SKM-1 (cell line): ENCODE measurements around the gene CELSR3.

Experiments used
- DNase-seq: peaks from one replicate; lab custom pipeline; 2025; ENCODE audit not compliant: unreplicated experiment; lab: John Stamatoyannopoulos, UW

The CELSR3 gene

DNA sequence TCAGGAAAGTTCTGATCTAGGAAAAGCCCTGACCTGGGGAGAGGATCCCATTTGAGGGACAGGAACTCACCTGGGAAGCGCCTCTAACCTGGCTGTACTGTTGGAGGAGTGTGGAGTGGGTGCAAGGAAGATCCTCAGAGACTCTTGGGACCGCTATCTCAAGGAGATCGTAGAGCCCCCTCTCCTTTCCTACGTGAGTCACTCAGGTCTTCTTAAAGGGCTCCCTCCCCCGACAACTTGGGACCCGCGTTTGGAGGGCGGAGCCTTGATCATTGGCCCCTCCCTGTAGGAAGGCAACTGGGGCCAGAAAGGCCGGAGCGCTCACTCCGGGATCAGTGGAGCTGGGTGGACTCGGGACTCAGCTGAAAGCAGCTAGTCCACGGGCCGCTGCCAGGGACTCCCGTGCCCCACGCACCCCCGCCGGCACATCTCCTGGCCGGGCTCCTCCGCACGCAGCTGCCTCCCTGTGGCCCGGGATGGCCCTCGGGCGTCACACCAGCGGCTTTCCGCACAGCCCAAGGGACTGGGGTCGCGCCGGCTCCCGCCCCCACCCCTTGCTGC is 27.9 kb downstream of the CELSR3 start:
- DNase-seq = no peak

DNA sequence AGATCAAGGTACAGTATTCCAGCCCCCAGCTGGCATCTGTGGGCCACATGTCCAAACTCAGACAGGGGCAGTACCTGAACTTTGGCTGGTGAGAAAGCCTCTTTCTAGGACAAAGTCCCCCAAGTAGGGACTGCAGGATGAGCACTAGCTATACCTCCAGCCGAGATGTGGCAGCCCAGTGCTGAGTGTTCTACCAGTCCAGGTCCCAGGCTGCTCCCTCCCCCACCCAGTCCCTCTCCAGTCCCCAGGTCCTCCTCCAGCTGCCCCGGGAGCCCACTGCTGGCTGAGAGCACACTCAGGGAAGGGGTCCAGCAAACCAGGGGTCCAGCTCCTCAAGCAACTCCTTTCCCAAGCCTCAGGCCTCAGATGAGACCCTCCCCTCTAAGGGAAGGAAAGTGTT is 28.9 kb downstream of the CELSR3 start:
- DNase-seq = no peak

DNA sequence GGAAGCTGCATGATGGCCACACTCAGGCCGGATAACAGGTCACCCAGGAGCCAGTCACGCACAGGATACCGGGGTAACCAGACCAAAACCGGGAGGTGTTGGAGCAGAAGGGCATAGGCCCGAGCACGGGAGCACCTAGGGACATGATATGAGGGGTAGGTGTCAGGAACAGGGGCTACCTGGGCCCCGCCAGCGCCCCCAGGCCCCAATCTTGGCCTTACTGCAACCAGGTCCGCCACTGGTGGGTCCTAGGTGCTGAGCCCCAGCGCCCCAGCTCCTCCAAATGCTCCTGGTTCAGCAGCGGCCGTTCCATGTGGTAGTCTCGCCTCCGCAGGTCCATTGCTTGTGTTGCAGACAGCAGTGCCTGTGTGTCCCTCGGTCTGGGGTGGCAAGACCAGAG is 29.4 kb downstream of the CELSR3 start:
- no peak for DNase-seq

DNA sequence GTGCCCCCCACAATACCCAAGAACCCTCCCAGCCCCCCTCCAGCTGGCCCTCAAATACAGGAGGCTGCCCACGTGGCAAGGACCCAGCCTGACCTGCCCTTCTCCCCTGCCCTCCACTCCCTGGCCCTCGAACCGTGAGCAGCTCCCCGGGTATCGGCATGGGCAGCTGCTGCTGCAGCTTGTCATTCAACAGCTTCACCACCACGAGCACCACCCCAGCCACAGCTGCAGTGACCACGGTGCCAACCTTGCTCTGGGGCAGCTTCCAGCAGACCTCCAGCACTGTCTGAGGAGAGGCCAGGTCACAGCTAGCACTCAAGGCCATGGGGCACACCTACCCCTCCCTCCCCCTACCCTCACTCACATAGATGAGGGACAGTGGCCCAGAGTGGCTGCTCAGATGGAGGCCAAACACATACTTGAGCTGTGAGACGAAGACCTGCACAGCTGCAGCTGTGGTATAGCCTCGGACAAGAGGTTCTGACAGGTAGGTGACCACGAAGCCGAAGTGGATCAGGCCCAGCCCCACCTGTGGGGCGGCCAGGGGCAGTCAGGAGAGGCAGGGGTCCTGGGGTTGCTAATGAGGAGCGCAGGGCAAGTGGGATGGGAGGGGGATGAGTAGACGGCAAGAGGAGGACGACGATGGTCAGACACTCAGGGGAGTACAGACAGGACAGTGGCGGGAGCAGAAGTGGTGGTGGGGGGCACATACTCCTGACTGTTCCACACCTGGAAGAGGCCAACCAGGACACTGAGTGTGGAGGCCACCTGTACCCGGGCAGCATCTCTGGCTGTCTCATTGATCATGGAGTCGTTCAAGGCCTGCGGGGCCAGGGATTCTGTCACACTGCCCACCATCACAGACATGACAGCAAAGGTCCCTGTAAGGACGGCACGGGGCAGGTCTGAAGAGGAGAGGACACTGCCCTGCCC is 30.9 kb downstream of the CELSR3 start:
- DNase-seq = no peak

DNA sequence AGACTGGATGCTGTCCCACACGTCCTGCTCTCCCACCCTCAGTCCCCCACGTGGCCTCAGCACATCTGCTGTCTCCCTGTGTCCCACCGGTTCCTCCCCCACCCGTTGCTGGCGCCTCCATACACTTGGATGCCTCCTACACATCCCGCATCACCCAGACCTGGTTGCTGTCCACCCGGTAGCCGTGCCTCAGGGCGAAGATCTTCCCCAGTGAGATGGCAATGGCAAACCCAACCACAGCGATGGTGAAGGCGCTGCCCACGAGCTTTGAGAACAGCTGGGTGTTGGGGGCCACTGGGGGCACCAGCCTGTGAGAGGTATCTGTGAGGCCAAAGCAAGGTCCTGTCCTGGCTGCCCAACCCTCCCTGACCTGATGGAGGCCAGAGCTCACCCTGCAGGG is 31.9 kb downstream of the CELSR3 start:
- no peak for DNase-seq

DNA sequence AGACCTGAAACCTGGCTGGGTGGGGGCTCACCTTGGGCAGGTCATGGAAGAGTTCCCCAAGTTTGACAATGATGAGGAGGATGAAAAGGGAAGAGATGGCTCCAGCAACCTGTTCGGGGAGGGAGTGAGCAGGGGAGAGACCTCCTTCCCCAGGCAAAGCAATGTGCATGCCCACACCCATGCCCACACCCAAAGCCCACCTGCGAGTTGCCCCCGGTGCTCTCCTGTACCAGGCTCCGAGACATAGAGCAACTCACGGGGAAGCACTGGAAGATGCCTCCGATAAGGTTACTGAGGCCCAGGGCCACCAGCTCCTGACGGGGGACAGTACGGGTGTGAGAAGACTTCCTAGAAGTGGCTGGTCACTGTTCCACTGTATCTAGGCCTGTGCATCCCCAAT is 32.3 kb downstream of the CELSR3 start:
- DNase-seq = no peak

DNA sequence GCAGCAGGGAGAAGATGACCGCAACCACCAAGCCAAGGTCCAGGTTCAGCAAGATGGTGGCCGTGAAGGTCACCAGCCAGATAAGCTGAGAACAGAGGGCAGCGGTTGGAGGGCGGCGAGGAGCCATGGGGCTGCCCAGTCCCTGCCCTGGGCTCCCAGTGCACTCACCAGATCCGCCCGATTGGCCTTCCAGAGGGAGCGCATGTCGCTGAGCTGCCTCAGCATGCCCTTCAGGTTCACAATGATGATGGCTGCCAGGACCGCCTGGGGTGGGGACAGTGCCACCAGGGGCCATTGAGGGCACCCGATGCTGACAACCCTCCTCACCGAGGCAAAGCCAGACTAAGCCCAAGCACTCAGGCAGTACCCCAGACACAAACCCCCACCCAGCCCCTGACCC is 32.8 kb downstream of the CELSR3 start:
- no peak for DNase-seq

DNA sequence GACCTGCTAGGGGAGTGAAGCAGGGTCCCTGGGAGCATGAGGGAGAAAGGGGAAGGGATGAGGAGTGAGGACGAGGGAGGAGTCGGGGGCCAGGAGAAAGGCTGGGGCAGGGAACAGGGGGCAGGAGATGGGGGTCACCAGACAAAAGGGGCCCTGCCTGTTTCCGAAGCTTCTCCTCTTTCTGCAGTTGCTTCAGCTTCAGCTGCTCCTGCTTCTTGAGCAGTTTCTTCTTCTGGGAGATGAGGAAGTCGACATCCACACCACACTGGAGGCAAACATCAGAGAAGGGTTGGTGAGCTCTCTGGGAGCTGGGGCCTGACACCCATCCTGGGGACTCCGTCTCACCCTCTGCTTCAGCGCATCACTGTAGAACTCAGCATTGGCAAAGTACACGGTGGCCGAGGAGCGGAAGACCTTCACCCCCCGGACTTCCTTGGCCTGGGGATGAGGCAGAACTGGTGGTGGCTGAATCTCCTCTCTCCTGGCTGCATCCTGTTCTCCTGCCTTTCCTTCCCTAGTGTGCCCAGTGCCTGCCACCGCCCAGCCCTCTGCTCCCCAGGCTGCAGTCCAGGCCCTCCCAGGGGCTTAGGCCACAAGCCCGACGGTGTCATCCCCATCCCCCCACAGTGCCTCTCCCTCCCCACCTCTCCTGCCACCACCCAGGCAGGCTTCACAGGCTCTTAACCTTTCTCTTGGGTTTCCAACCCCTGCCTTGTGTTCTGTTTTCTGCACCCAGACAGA is 34.2 kb downstream of the CELSR3 start:
- no peak for DNase-seq

DNA sequence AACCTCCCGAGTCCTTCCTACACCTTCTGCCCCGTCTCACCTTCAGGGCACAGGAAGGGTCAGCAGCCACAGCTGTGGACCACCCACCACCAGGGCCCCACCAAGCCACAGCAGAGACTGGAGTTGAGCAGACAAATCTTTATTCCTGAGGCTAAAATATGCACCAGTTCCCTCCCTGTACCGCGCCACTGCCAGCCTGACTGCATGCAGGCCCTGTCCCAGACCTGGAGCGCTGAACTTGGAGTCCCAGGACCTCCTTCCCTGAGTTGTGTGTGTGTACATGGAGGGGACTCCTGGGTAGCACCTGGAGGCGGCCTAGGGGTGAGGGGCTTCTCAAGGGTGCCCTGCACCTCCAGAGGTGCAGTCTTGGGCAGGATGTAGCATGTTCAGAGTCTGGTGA is 37.1 kb downstream of the CELSR3 start:
- no peak for DNase-seq

DNA sequence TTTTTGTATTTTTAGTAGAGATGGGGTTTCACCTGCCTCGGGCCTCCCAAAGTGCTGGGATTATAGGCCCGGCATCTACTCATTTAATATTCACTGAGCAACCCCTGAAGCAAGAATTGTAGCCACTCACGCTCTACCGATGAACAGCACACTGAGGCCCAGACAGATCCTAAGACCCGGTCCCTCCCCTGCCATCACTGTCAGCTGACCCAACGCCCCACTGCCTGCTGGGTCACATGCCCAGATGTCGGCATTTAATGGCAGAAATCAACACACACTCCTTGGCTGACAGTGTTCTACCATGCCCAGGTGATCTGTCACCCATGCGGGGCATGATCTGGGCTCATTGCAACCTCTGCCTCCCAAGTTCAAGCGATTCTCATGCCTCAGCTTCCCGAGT is 37.9 kb downstream of the CELSR3 start:
- no peak for DNase-seq

DNA sequence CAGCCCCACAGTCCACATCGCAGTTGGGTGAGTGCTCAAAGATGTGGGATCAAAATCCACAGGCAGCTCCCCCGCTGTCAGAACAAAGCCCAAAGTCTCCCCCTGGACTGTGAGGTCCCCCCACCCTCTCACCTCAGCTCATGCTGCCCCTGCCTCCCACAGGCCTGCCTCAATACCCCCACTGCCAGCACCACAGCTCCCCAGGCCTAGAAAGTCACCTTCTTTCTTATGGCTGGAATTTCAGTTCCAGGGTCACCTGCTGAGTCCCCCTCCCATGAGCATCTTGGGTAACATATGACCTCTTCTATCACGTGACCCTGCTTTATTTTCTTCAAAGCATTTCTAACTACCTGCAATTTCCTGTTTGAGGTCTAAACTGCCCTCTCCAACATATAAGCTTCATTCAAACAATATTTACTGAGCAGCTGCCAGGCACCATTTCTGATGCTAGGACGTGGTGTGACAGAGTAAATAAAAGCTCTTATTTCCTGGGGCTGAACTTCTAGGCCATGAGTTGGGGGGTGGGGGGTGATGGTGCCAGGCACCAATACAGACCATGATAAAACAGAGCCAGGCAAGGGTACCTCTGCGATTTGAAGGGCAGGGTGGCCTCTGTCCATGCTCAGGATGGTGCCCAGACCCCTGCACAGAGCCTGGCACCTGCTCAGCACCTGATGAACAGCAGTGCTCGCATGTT is 38.7 kb downstream of the CELSR3 start:
- DNase-seq = no peak

DNA sequence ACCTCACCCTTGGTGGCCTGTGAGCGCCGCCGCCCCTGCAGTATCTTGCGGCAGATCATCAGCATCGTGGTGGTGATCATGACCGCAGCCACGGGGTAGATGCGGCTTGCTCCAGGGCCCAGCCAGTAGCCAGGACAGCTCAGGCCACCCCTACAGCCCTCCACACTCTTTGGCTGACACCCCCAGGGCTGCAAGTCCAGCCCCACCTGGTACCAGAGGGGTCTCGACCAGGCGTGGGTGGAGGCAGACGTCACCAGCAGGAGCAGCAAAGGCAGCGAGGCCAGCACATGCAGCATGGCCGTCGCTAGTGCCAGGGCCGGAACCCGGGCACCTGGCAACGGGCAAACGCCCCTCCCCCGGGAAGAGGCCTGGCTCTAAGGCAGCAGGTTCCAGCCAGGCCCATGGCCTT is 41.2 kb downstream of the CELSR3 start, which contains the start of gene TMEM89:
TMEM89 (minus strand) TSS at position 309 of the 409 bp plus-strand sequence; CDS start at position 296, 13 bp downstream.
- DNase-seq = no peak

DNA sequence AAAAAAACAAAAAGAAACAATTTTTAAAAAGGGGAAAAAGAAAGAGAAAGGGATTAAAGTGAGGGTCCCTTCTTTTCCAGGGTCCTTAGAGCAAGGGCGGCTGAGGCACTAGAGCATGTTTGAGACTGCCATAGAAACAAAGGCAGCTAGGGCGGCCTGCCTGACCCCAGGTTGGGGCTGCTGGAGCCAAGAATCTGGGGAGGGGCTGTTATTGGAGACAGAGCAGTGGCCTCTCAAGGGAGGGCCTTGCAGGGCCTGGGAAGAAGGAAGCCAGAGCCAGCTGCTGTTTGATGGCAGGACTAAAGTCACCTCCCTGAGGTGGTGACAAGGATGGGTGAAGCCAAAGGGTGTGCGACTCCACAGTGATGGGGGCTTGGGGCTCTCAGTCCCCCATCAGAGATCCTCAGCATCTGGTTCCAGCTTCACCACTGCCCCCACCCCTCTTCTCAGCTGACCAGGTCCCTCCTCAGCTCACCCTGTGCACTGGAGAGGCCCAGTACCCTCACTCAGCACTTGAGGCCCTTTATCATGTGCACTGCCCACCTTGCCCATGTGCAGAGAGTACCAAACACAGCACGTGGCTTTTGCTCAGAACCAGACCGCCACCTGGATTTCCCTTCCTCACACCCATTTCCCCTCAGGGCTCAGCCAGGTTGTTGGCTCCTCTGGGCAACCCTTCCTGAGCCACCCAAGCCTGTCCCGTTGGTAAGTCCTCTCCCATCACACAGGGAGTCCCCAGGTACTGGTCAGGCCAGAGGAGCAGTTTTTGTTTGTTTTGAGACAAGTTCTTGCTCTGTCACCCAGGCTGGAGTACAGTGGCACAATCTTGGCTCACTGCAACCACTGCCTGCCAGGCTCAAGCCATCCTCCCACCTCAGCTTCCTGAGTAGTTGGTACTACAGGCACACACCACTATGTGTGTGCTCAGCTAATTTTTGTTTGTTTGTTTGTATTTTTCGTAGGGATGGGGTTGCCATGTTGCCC is 42.9 kb downstream of the CELSR3 start:
- DNase-seq = no peak

DNA sequence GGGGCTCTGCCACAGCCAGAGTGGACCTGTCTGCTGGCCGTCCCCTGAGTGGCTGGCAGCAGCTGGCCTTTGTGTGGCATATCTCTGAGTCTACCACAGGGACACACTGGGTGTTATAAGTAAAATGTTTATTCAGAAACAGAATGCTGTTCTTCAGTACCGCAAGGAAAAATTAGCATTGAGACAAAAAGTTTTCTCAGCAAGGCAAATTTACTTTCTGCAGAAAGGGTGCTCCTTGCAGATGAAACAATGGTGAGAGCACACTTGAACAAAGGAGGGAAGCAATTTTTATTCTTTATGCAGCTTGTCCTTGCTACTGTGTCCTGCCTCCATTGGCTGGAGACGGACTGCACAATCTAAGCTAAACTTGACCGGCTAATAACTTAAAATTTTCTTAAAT is 45.1 kb downstream of the CELSR3 start:
- no peak for DNase-seq

DNA sequence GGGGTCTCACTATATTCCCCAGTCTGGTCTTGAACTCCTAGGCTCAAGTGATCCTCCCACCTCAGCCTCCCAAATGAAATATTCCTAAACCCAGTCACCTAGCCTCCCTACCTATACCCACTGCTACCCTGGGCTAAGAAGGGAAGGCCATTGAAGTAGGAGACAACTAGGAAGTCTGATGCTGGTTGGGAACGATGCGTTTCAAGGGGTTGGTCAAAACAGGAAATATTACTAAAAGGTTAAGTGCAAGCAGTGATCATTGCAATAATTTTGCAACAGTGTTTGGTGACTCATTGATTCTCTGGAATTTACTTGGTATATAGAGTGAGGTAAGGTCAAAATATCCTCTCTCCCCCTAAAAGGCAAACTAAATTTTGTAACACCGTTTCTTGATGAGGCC is 48.6 kb downstream of the CELSR3 start:
- peak; percentile 83 for DNase-seq

DNA sequence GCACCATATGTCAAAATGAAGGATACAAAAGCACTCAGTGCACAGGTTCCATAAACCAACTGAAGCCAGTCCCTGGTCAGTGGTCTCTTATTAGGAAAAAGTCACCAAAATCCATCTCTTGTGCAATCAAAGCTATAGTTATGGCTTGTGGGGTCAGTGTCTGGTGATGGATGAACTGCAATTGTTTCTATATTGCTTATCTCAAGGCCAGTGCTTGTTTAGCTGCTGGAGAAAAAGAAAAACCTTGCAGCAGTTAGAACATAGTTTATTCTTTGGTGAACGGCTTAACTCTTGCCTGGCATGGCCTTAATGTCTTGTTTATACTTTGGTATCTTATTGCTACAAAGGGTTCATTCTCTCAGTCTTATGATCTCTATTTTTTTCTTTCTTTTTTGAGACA is 50.4 kb downstream of the CELSR3 start:
- no peak for DNase-seq

DNA sequence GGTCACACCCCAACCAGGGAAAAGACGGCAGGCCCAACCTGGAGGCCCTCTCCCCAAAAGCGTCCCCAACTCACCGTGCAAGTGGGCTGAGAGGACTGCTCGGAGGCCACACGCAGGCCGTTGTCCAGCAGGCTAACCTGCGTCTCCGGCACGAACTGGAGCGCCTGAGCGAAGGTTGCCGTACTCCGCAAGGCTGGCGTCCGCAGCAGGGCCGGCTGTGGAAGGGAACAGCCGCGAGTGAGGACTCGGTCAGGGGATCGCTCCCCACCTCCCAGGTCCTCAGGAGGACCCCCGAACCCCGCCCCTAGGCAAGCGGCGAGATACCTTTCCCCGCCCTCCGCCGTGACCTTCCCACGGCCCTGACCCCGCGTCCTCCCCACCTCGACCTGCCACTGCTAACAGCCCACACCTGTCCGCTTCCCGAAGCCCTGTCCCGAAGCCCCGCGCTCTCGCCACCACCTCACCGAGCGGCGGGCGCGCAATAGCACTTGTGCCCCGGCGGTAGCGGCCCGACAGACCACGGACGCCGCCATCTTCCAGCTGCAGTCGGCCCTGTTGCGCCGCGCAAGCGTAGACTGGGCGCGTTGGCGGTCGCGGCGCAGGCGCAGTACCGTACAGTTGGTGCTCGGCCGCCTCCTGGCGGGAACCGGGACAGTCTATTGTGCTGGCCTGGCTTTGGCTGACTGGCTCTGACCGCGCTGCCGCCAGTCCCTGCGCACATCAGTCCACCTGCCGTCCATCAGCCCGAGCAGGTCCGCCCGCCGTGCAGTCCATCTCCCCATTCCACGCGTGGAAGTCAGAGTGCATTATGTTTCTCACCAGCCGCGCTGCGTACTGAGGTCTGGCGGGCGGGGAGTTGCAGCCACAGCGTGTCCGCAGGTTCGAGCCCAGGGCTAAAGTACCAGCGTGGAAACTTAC is 53.3 kb downstream of the CELSR3 start, which contains the start of gene UQCRC1:
UQCRC1 (minus strand) TSS at position 559 of the 918 bp plus-strand sequence; CDS start at position 533, 26 bp downstream.
- peak; percentile 88 for DNase-seq

DNA sequence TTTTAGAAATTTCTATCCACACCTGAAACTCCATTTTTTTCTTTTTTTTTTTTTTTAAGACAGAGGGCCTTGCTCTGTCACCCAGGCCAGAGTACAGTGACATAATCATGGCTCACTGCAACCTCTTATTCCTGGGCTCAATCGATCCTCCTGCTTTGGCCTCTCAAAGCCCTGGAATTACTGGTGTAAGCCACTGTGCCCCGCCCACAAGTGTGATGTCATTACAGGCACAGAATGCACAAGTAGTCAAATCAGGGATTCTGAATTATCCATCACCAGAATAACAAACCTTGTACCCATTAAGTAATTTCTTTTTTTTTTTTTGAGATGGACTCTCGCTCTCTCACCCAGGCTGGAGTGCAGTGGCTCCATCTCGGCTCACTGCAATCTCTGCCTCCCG is 55.2 kb downstream of the CELSR3 start:
- DNase-seq = no peak

DNA sequence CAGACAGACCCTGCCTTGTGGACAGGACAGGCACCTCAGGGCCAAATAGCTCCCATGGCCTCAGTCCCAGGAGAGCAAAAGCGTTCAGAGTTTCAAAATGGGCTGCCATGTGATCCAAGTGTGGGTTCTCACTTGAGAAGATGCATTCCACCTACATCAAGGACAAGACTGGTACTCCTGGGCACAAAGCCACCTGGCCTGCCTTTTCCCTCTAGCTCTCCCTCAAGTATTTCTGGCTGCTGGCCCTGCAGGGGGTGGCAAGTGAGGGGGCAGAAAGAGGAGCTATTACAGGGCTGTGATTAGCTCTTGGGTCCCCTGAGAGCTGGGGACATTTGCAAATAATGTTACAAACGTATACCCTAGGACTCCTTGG is 61.1 kb downstream of the CELSR3 start:
- no peak for DNase-seq
